ENCODE measurements around the gene SLC16A12. TPM values are rescaled to one million over a fixed set of nuclear protein-coding genes. Genes with fewer than 3 reads are reported as not detected.

Gene SLC16A12
- total and polyA plus RNA-seq, 2 donors (not counting 3 experiments of a cell fraction or from before 2014, with no cell fraction given): not detected

GRCh38 chr10:89526358-89526757 is 9.0 kb downstream of the SLC16A12 start:
- H3K9me1 ChIP-seq (replicated peaks; ENCODE audit: control insufficient read depth, extremely low read depth, insufficient read depth, low read length): no peaks in the 10 kb centered on the region
- no TSS peak for BruUV-seq (replicated peaks)
- H3K27ac ChIP-seq (ENCODE audit: insufficient read depth, low read depth, low read length): no peak overlapping the region
- TF ChIP-seq POLR2A (IDR thresholded peaks at IDR 0.05; ENCODE audit: low read depth, low read length) (no peak), CTCF (IDR thresholded peaks at IDR 0.05; ENCODE audit: extremely low read depth in 1 of 2, insufficient read depth in 1 of 2, low read depth in 1 of 2, low read length in 2 of 2) (no peak), GATA2 (IDR thresholded peaks at IDR 0.05; ENCODE audit: insufficient read depth, insufficient read length, low read depth, low read length) (no peak), POLR2AphosphoS5 (IDR thresholded peaks at IDR 0.05; ENCODE audit: insufficient read depth, low read depth, low read length) (no peak), JUN (IDR thresholded peaks at IDR 0.05; ENCODE audit: borderline replicate concordance, insufficient read depth, insufficient read length, low read depth) (no peak), MYC (IDR thresholded peaks at IDR 0.05; ENCODE audit: low read depth, low read length) (no peak), EZH2 (IDR thresholded peaks at IDR 0.05; ENCODE audit: borderline replicate concordance, low read depth, low read length, severe bottlenecking) (no peak), FOS (IDR thresholded peaks at IDR 0.05; ENCODE audit: borderline replicate concordance, insufficient read depth, low read length) (no peak), MAX (IDR thresholded peaks at IDR 0.05; ENCODE audit: insufficient read depth, insufficient read length) (no peak)
- intact Hi-C loops (cut with micrococcal nuclease) (no loop called here), dilution Hi-C loops (cut with MboI; ENCODE audit: extremely low pct_ligation_motif_present, low sequenced_read_pairs) (no loop called here)
- no peak for DNase-seq (ENCODE audit: low read depth, low spot score)
- no peaks in the 10 kb centered on the region for H3K4me1 ChIP-seq (ENCODE audit: control insufficient read depth, extremely low read depth, insufficient read depth, low read length)
- H3K4me3 ChIP-seq (replicated peaks in 1 of 3; ENCODE audit: insufficient read depth in 1 of 3, low read depth in 1 of 3, low read length in 3 of 3): no peak overlapping the region
- no peak overlapping the region for H3K9ac ChIP-seq (replicated peaks; ENCODE audit: extremely low read depth, insufficient read depth, low read length)
- no peaks in the 10 kb centered on the region for H4K20me1 ChIP-seq (replicated peaks; ENCODE audit: control insufficient read depth, extremely low read depth, insufficient read depth, low read length)
- H3K79me2 ChIP-seq (ENCODE audit: control insufficient read depth, insufficient read depth, low read length): no peaks in the 10 kb centered on the region
- CTCF ChIA-PET: interaction anchor here (1.7 kb wide), 1 partner anchor 10 kb away, joined by 3 read pairs; no protein-coding TSS in a partner anchor
- no peak for FAIRE-seq
- H2AFZ ChIP-seq (ENCODE audit: low read depth, low read length): no peak overlapping the region
- H3K4me2 ChIP-seq (ENCODE audit: insufficient read depth, low read length): no peak overlapping the region
- H3K9me3 ChIP-seq (replicated peaks; ENCODE audit: control insufficient read depth, insufficient read depth, low read length): no peaks in the 10 kb centered on the region
- POLR2A ChIA-PET: no interaction called here
- no peaks in the 10 kb centered on the region for H3K36me3 ChIP-seq (ENCODE audit: control insufficient read depth in 2 of 2, extremely low read depth in 1 of 2, insufficient read depth in 2 of 2, low read length in 2 of 2)
- peaks cover 0 to under 1% of the 10 kb centered on the region in 2 experiments for H3K27me3 ChIP-seq (ENCODE audit: control insufficient read depth in 2 of 2, insufficient read depth in 2 of 2, low read length in 2 of 2)

Data from endothelial cell of umbilical vein (primary cell).